Panc1 (cell line): Measurements from ENCODE around the gene RAB15. TPM values are rescaled to one million over a fixed set of nuclear protein-coding genes. Genes with fewer than 3 reads are reported as not detected.

Experiments used
- ATAC-seq: fragments of 200-7000 bp; cut with Tn5 transposase; 2 replicates; pipeline ENCODE4 v1.9.1; 2020; ENCODE audit warnings: mild to moderate bottlenecking, moderate library complexity
- BruUV-seq: library from RNA; stranded (reverse); fragments of 400-500 nt; replicated peaks from 2 replicates; lab custom pipeline; 2021; lab: Mats Ljungman, UMichigan
- CTCF ChIA-PET: fragments of 300-600 bp; sonication (Branson Sonifier 250); formaldehyde crosslinking; loops from one replicate; lab custom pipeline; 2022; ENCODE audit warnings: antibody characterized with exemption; lab: Charles Lee
- POLR2A ChIA-PET: fragments of 300-600 bp; sonication (Branson Sonifier 250); formaldehyde crosslinking; loops from one replicate; lab custom pipeline; 2022; ENCODE audit warnings: antibody characterized with exemption; lab: Charles Lee
- DNase-seq: peaks from one replicate; pipeline ENCODE4 v3.0.0-alpha.2; 2010; ENCODE audit warnings: low read depth, low spot score
- H3K27ac ChIP-seq: 2 replicates; pipeline ENCODE4 v1.5.1; 2011; ENCODE audit warnings: mild to moderate bottlenecking, low read length, inconsistent platforms
- H3K27me3 ChIP-seq: fragments of 200-500 bp; sonication (Bioruptor generic); 2 replicates; pipeline ENCODE4 v1.6.0; 2014; ENCODE audit warnings: low read length, inconsistent platforms; ENCODE audit not compliant: control insufficient read depth, insufficient read depth
- H3K36me3 ChIP-seq: fragments of 200-500 bp; sonication (Bioruptor generic); 2 replicates; pipeline ENCODE4 v1.5.1; 2014; ENCODE audit warnings: inconsistent platforms, mild to moderate bottlenecking, low read length, moderate library complexity; ENCODE audit not compliant: control insufficient read depth, insufficient read depth
- H3K4me1 ChIP-seq: 2 replicates; pipeline ENCODE4 v1.5.1; 2011; ENCODE audit warnings: inconsistent platforms, mild to moderate bottlenecking, low read length, moderate library complexity; ENCODE audit not compliant: control insufficient read depth, insufficient read depth
- H3K4me3 ChIP-seq, 2 experiments: 2 replicates each; pipeline ENCODE4 v1.5.1; 2011 to 2012; ENCODE audit warnings: low read depth in 2 of 2, low read length in 2 of 2, mild to moderate bottlenecking in 2 of 2, inconsistent platforms in 1 of 2, moderate library complexity in 1 of 2
- H3K9me3 ChIP-seq: fragments of 200-500 bp; sonication (Bioruptor generic); 2 replicates; pipeline ENCODE4 v1.5.1; 2014; ENCODE audit warnings: low read depth, mild to moderate bottlenecking, inconsistent platforms, low read length, moderate library complexity; ENCODE audit not compliant: control insufficient read depth, insufficient read depth
- POLR2AphosphoS5 ChIP-seq: IDR thresholded peaks from 2 replicates; pipeline ENCODE4 v1.6.1; 2012; ENCODE audit warnings: mild to moderate bottlenecking, low read depth, low read length, moderate library complexity
- SIN3A ChIP-seq: IDR thresholded peaks from 2 replicates; pipeline ENCODE4 v1.6.1; 2012; ENCODE audit warnings: low read depth, mild to moderate bottlenecking, low read length, moderate library complexity, borderline replicate concordance; ENCODE audit not compliant: insufficient read depth
- TCF7L2 ChIP-seq: IDR thresholded peaks from 2 replicates; pipeline ENCODE4 v1.6.1; 2011; ENCODE audit warnings: mild to moderate bottlenecking, low read depth, low read length, inconsistent platforms
- in situ Hi-C: cut with HindIII; loops from 2 replicates; pipeline ENCODE4 v1.10.0; 2016; ENCODE audit warnings: low sequenced_read_pairs, low pct_unique_long_range_greater_than_20kb
- intact Hi-C: fragments of 100-400 bp; cut with micrococcal nuclease; formaldehyde crosslinking; loops from one replicate; pipeline ENCODE4 v1.10.0; 2022; ENCODE audit not compliant: unreplicated experiment
- total RNA-seq: library from RNA; stranded (reverse); gene quantifications from one replicate; pipeline ENCODE4 v1.2.1, GENCODE V29; 2021; ENCODE audit not compliant: unreplicated experiment
- TF ChIP-seq, protein P1 (sequence below), 2 experiments: IDR thresholded peaks; 2 replicates each; pipeline ENCODE4 v1.6.1; 2011 to 2012; ENCODE audit warnings: low read depth in 2 of 2, control low read depth in 1 of 2, low read length in 1 of 2, mild to moderate bottlenecking in 1 of 2, moderate library complexity in 1 of 2; ENCODE audit not compliant: insufficient read depth in 1 of 2
- TF ChIP-seq, protein P2 (sequence below): fragments of 450-650 bp; IDR thresholded peaks from 2 replicates; pipeline ENCODE4 v1.5.1; 2017; ENCODE audit warnings: mild to moderate bottlenecking

RAB15 gene
- total RNA-seq, 1 experiment from 2014 or later = 6.0 TPM

DNA sequence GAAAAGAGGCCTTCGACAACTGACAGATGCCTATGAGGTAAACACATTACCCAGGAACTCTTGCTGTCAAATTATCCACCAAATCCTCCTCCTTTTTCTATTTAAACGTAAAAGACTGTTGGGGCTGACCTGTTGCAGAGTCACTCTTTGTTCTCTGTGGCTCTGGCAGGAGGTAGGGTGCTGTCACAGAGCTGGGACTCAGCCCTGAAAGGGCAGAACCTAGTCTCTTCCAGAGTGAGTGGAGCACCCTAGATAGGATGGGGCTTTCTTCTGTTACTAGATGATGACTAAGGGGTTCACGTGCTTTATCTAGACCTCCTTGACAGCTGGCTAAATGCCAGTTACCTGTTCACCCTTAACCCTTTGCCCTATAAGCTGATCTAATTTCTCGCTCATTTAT, 40.2 kb upstream of the RAB15 start:
- ATAC-seq (no peak), DNase-seq (no peak)
- TF ChIP-seq TCF7L2 (no peak), POLR2AphosphoS5 (no peak), SIN3A (no peak)
- TF ChIP-seq, protein P1, sequence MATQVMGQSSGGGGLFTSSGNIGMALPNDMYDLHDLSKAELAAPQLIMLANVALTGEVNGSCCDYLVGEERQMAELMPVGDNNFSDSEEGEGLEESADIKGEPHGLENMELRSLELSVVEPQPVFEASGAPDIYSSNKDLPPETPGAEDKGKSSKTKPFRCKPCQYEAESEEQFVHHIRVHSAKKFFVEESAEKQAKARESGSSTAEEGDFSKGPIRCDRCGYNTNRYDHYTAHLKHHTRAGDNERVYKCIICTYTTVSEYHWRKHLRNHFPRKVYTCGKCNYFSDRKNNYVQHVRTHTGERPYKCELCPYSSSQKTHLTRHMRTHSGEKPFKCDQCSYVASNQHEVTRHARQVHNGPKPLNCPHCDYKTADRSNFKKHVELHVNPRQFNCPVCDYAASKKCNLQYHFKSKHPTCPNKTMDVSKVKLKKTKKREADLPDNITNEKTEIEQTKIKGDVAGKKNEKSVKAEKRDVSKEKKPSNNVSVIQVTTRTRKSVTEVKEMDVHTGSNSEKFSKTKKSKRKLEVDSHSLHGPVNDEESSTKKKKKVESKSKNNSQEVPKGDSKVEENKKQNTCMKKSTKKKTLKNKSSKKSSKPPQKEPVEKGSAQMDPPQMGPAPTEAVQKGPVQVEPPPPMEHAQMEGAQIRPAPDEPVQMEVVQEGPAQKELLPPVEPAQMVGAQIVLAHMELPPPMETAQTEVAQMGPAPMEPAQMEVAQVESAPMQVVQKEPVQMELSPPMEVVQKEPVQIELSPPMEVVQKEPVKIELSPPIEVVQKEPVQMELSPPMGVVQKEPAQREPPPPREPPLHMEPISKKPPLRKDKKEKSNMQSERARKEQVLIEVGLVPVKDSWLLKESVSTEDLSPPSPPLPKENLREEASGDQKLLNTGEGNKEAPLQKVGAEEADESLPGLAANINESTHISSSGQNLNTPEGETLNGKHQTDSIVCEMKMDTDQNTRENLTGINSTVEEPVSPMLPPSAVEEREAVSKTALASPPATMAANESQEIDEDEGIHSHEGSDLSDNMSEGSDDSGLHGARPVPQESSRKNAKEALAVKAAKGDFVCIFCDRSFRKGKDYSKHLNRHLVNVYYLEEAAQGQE (IDR thresholded peaks at IDR 0.05; ENCODE audit: insufficient read depth in 1 of 2, low read depth in 2 of 2, low read length in 1 of 2) = no peak
- TF ChIP-seq, protein P2, sequence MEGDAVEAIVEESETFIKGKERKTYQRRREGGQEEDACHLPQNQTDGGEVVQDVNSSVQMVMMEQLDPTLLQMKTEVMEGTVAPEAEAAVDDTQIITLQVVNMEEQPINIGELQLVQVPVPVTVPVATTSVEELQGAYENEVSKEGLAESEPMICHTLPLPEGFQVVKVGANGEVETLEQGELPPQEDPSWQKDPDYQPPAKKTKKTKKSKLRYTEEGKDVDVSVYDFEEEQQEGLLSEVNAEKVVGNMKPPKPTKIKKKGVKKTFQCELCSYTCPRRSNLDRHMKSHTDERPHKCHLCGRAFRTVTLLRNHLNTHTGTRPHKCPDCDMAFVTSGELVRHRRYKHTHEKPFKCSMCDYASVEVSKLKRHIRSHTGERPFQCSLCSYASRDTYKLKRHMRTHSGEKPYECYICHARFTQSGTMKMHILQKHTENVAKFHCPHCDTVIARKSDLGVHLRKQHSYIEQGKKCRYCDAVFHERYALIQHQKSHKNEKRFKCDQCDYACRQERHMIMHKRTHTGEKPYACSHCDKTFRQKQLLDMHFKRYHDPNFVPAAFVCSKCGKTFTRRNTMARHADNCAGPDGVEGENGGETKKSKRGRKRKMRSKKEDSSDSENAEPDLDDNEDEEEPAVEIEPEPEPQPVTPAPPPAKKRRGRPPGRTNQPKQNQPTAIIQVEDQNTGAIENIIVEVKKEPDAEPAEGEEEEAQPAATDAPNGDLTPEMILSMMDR = no peak
- BruUV-seq = no TSS peak
- in situ Hi-C loops (no loop called here), intact Hi-C loops (no loop called here)
- POLR2A ChIA-PET = no interaction called here
- H3K9me3 ChIP-seq = no peaks in the 10 kb centered on the region
- no peak overlapping the region for H3K4me3 ChIP-seq
- no peaks in the 10 kb centered on the region for H3K27me3 ChIP-seq
- CTCF ChIA-PET = no interaction called here
- H3K36me3 ChIP-seq = no peaks in the 10 kb centered on the region; the same call in 1 of the 2 replicates
- no peaks in the 10 kb centered on the region for H3K4me1 ChIP-seq
- H3K27ac ChIP-seq = no peak overlapping the region

DNA sequence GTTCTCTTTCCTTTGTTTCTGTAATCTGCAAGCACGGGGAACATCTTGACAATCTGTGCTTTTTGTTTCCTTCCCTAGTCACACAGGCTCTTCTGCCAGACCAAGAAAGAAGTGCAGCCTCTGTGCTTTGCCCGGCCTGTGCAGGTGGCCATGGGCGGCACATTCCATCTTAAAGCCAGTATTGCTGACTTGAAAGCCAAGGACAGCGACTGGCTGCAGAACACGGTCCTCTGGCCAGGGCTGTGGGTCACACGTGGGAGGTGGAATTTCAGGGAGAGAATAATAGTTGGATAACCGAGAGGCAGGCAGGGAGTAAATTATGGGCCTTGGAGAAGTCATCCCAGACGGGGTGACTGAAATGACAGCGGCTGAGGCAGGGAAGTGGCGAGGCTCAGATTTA, 39.4 kb upstream of the RAB15 start:
- intact Hi-C loops = no loop called here
- Histone ChIP-seq H3K4me1 (no peaks in the 10 kb centered on the region), H3K36me3 (no peaks in the 10 kb centered on the region; the same call in 1 of the 2 replicates), H3K4me3 (no peak overlapping the region), H3K9me3 (no peaks in the 10 kb centered on the region), H3K27me3 (no peaks in the 10 kb centered on the region), H3K27ac (no peak overlapping the region)
- TF ChIP-seq, protein P1 (IDR thresholded peaks at IDR 0.05; ENCODE audit: insufficient read depth in 1 of 2, low read depth in 2 of 2, low read length in 1 of 2) = no peak
- TF ChIP-seq POLR2AphosphoS5 (no peak), TCF7L2 (no peak), SIN3A (no peak)
- TF ChIP-seq, protein P2 = no peak
- ChIA-PET CTCF (no interaction called here), POLR2A (no interaction called here)
- in situ Hi-C loops = no loop called here
- ATAC-seq = no peak
- no TSS peak for BruUV-seq
- DNase-seq = no peak
